Measurements from ENCODE around the gene TMCC2.

GRCh38 chr1:205287767-205288559, 60.2 kb downstream of the TMCC2 start:
- TF ChIP-seq CTCF (IDR thresholded peaks at IDR 0.05 in 8 of 11, conservative IDR thresholded peaks at IDR 0.05 in 3 of 11) (peak in 3 of 11 experiments; percentile 16 to 28 (median 27)), POLR2A (IDR thresholded peaks at IDR 0.05) (no peak), POLR2AphosphoS5 (IDR thresholded peaks at IDR 0.05) (peak in 2 of 3 donors; percentile 74 to 86)

Data from spleen (tissue), 7 donors.